PC-9 (cell line): ENCODE data around the gene GALNT13.
A peak's percentile ranks its signal among the peaks of the same experiment; 100 is the strongest.

ENCODE experiments used
- CTCF ChIP-seq: fragments of 200-600 bp; sonication (generic); conservative IDR thresholded peaks from 2 replicates; pipeline ENCODE4 v1.6.1; 2017; ENCODE audit warnings: mixed run types, antibody characterized with exemption, mild to moderate bottlenecking, moderate library complexity
- EZH2 ChIP-seq: fragments of 200-600 bp; sonication (generic); IDR thresholded peaks from 2 replicates; pipeline ENCODE4 v1.8.0; 2017; ENCODE audit warnings: antibody characterized with exemption, low read depth

GRCh38 chr2:153870308-153870707, 1.4 kb upstream of the GALNT13 start:
- TF ChIP-seq CTCF (peak; percentile 37; the same call in 1 of the 2 replicates), EZH2 (no peak)
